Measurements from ENCODE around the gene SLC43A3. TPM values are rescaled to one million over a fixed set of nuclear protein-coding genes. Genes with fewer than 3 reads are reported as not detected.
A peak's percentile ranks its signal among the peaks of the same experiment; 100 is the strongest.
"Not testable (repeated sequence)": the region's sequence is repeated elsewhere in the genome, so short reads cannot be mapped to it uniquely, and the experiment has no call there.

The SLC43A3 gene
- total and polyA plus RNA-seq, 5 experiments from 2014 or later = 11.4 to 17.4 (median 13.7) TPM

GRCh38 chr11:57361926-57362325 lies 65.0 kb downstream of the SLC43A3 start:
- DNase-seq (no peak), ATAC-seq (no peak)
- peaks cover 0 to 5% (median 0%) of the 10 kb centered on the region in 9 donors for H3K9me3 Mint-ChIP-seq
- H3K27ac Mint-ChIP-seq = peak overlapping the region in 1 of 10 donors; percentile 51
- peaks cover 2 to 8% (median 5%) of the 10 kb centered on the region in 5 donors for H3K27me3 Mint-ChIP-seq
- POLR2A ChIA-PET = no interaction called here
- no peak overlapping the region for H3K4me3 Mint-ChIP-seq
- no peaks in the 10 kb centered on the region for H3K36me3 Mint-ChIP-seq
- H3K4me1 Mint-ChIP-seq = no peaks in the 10 kb centered on the region

GRCh38 chr11:57361420-57361819 lies 65.5 kb downstream of the SLC43A3 start:
- DNase-seq, H3K9me3 Mint-ChIP-seq, H3K27ac Mint-ChIP-seq, POLR2A ChIA-PET, ATAC-seq, H3K36me3 Mint-ChIP-seq, H3K4me3 Mint-ChIP-seq, H3K27me3 Mint-ChIP-seq, H3K4me1 Mint-ChIP-seq: not testable (repeated sequence)

GRCh38 chr11:57360991-57361390 lies 65.9 kb downstream of the SLC43A3 start:
- no peaks in the 10 kb centered on the region for H3K4me1 Mint-ChIP-seq
- H3K9me3 Mint-ChIP-seq = peaks cover 0 to 5% (median 0%) of the 10 kb centered on the region in 9 donors
- DNase-seq (no peak), ATAC-seq (no peak)
- no peaks in the 10 kb centered on the region for H3K36me3 Mint-ChIP-seq
- POLR2A ChIA-PET = interaction anchor here (0.7 kb wide), 1 partner anchor 112 kb away, joined by 3 read pairs; no protein-coding TSS in a partner anchor
- no peak overlapping the region for H3K27ac Mint-ChIP-seq
- no peak overlapping the region for H3K4me3 Mint-ChIP-seq
- H3K27me3 Mint-ChIP-seq = peaks cover 2 to 8% (median 5%) of the 10 kb centered on the region in 5 donors

GRCh38 chr11:57359896-57360690 lies 66.8 kb downstream of the SLC43A3 start:
- peaks cover 2 to 8% (median 5%) of the 10 kb centered on the region in 5 donors for H3K27me3 Mint-ChIP-seq
- no peak overlapping the region for H3K4me3 Mint-ChIP-seq
- ATAC-seq = no peak
- no peaks in the 10 kb centered on the region for H3K4me1 Mint-ChIP-seq
- POLR2A ChIA-PET = interaction anchor here (0.7 kb wide), 1 partner anchor 113 kb away, joined by 3 read pairs; no protein-coding TSS in a partner anchor
- no peak for DNase-seq
- H3K36me3 Mint-ChIP-seq = no peaks in the 10 kb centered on the region
- peaks cover 0 to 5% (median 0%) of the 10 kb centered on the region in 9 donors for H3K9me3 Mint-ChIP-seq
- no peak overlapping the region for H3K27ac Mint-ChIP-seq

DNA sequence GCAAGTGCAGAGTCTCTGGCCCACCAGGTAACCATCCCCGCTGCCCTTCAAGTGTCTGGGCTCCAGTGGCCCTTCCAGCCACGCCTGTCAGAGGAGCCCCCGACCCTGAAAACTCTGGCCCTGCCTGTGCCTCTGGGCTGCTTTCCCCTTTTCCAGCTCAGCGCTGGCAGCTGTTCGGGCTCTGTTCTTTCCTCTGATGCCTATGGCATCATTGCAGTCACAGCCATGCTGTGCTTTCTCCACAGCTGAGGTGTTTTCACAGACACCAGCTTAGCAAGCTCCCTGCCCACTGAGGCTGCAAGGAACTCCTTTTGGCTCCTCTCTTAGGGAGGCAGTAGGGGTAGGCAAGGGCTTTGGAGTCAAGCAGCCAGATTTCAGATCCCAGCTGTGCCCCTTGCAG lies 67.5 kb downstream of the SLC43A3 start:
- no peaks in the 10 kb centered on the region for H3K36me3 Mint-ChIP-seq
- peaks cover 5 to 15% (median 9%) of the 10 kb centered on the region in 5 donors for H3K27me3 Mint-ChIP-seq
- ATAC-seq (no peak), DNase-seq (no peak)
- peaks cover 0 to 1% (median 0%) of the 10 kb centered on the region in 4 donors for H3K4me1 Mint-ChIP-seq
- POLR2A ChIA-PET = no interaction called here
- no peak overlapping the region for H3K27ac Mint-ChIP-seq
- no peak overlapping the region for H3K4me3 Mint-ChIP-seq
- peaks cover 0 to 5% (median 0%) of the 10 kb centered on the region in 9 donors for H3K9me3 Mint-ChIP-seq

DNA sequence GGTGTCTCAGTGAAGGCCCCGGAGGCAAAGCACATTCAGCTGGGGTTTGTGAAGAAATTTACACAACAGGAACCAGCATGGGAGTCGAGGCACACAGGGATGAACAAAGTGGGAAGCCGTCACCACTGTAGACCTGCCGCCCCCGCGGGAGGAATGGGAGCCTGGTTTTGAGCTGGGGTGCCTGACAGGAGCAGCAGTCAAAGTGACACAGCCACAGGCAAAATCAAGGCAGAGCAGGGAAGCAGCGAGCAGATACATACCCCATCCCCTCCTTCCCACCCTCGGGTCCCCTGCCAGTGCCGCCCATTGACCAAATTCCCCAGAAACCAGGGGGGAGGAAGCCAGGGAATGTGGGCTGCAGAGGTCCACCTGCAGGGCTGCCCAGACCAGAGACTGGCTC lies 67.9 kb downstream of the SLC43A3 start:
- Mint-ChIP-seq H3K27me3 (peaks cover 5 to 19% (median 9%) of the 10 kb centered on the region in 5 donors), H3K9me3 (peaks cover 0 to 5% (median 0%) of the 10 kb centered on the region in 9 donors), H3K4me3 (no peak overlapping the region), H3K36me3 (no peaks in the 10 kb centered on the region), H3K27ac (no peak overlapping the region), H3K4me1 (peaks cover 0 to 1% (median 0%) of the 10 kb centered on the region in 4 donors)
- DNase-seq (no peak), ATAC-seq (no peak)
- POLR2A ChIA-PET = no interaction called here

DNA sequence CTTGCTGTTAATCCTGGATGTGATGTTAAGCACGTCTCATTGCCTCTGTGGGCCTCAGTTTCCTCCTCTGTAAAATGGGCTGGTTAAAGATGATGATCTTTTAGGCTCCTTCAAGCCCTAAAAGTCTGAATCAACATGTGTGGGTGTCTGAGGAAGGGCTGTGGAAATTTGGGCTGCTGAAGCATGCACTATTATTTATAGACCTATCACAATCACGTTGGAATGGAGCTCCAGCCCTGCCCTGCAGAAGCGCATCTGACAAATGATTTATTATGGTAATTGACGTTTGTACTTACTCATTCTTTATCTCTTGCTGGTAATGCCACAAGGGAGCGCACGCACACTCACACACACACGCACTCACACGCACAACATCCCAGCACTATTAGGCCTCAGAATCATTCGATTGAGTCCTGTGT lies 68.4 kb downstream of the SLC43A3 start:
- Mint-ChIP-seq H3K36me3 (no peaks in the 10 kb centered on the region), H3K27me3 (peaks cover 5 to 19% (median 9%) of the 10 kb centered on the region in 5 donors), H3K4me1 (peaks cover 0 to 1% (median 0%) of the 10 kb centered on the region in 4 donors), H3K27ac (no peak overlapping the region), H3K9me3 (peaks cover 0 to 5% (median 0%) of the 10 kb centered on the region in 9 donors), H3K4me3 (no peak overlapping the region)
- ATAC-seq (no peak), DNase-seq (no peak)
- POLR2A ChIA-PET = no interaction called here

DNA sequence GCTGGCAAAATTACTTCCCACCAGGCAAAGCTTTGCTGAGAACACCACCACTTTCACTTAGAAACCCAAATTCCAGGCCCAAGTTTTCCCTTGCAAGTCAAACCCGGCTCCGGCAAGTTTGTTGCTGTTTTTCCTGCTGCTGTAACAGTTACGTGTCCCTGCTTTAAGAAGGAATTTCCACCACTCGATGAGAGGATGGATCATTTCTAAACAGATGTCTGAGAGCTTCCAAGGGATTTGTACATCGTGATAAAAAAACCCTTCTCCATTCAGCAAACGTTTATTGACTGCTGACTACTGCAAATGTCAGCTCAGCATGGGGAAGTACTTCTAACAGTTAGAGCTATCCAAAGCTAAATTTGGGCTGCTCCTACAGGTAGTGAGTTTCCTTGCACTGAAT lies 69.1 kb downstream of the SLC43A3 start:
- no peak overlapping the region for H3K27ac Mint-ChIP-seq
- no peaks in the 10 kb centered on the region for H3K9me3 Mint-ChIP-seq
- H3K36me3 Mint-ChIP-seq = no peaks in the 10 kb centered on the region
- no peak for ATAC-seq
- POLR2A ChIA-PET = no interaction called here
- H3K4me1 Mint-ChIP-seq = peaks cover 0 to 1% (median 0%) of the 10 kb centered on the region in 4 donors
- H3K4me3 Mint-ChIP-seq = no peak overlapping the region
- H3K27me3 Mint-ChIP-seq = peaks cover 5 to 19% (median 7%) of the 10 kb centered on the region in 5 donors
- no peak for DNase-seq

DNA sequence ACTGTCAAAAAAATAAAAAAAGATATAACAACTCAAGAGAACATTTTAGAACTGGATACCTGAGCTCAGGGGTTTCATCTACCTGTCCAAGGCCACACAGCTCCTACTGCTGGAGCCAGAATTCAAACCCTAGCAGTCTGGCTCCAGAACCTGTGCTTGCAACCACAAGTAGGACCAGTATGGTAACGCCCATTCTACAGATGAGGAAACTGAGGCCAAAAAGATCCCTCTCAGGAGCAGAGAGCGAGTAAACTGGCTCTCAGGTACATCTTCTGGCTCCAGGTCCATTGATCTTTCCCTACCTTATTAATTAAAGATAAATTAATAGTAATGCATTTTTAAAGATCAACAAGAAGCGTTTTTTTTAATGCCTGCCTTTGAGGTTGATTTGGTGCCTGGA lies 69.6 kb downstream of the SLC43A3 start:
- Mint-ChIP-seq H3K4me1 (peaks cover 0 to 1% (median 0%) of the 10 kb centered on the region in 4 donors), H3K4me3 (no peak overlapping the region), H3K27ac (no peak overlapping the region), H3K9me3 (no peaks in the 10 kb centered on the region), H3K27me3 (peaks cover 5 to 19% (median 7%) of the 10 kb centered on the region in 5 donors), H3K36me3 (no peaks in the 10 kb centered on the region)
- DNase-seq = no peak
- POLR2A ChIA-PET = no interaction called here
- ATAC-seq = no peak

Other genes starting within 250 kb of the SLC43A3 start
- gene LRRC55, start 245.2 kb downstream of the SLC43A3 start, total RNA-seq = not detected
- gene LRRC55, start 245.2 kb downstream of the SLC43A3 start, polyA plus RNA-seq = not detected
- gene APLNR, start 189.9 kb downstream of the SLC43A3 start, total RNA-seq = not detected
- not detected for gene APLNR, start 189.9 kb downstream of the SLC43A3 start, polyA plus RNA-seq
- 10 to 100 TPM; 18.8 to 20.9 TPM for gene TNKS1BP1, start 102.2 kb downstream of the SLC43A3 start, total RNA-seq
- gene TNKS1BP1, start 102.2 kb downstream of the SLC43A3 start, polyA plus RNA-seq = 1 to 10 TPM in 2 of 3 donors, under 1 TPM in 1; 0.97 to 6.7 (median 2.5) TPM
- gene SSRP1, start 91.2 kb downstream of the SLC43A3 start, total RNA-seq = 10 to 100 TPM; 72.7 to 74.5 TPM
- 10 to 100 TPM; 35.9 to 41.0 (median 38.0) TPM for gene SSRP1, start 91.2 kb downstream of the SLC43A3 start, polyA plus RNA-seq
- not detected for gene P2RX3, start 88.8 kb downstream of the SLC43A3 start, total RNA-seq
- gene P2RX3, start 88.8 kb downstream of the SLC43A3 start, polyA plus RNA-seq = not detected
- gene PRG3, start 46.0 kb downstream of the SLC43A3 start, total RNA-seq = not detected
- gene PRG3, start 46.0 kb downstream of the SLC43A3 start, polyA plus RNA-seq = not detected
- gene PRG2, start 36.5 kb downstream of the SLC43A3 start, total RNA-seq = not detected
- gene PRG2, start 36.5 kb downstream of the SLC43A3 start, polyA plus RNA-seq = not detected
- not detected for gene RTN4RL2, start 33.4 kb upstream of the SLC43A3 start, total RNA-seq
- gene RTN4RL2, start 33.4 kb upstream of the SLC43A3 start, polyA plus RNA-seq = under 1 TPM in 2 of 3 donors, not detected in 1; 0.09 to 0.21 TPM
- gene SLC43A1, start 88.6 kb upstream of the SLC43A3 start, total RNA-seq = 10 to 100 TPM; 27.2 to 27.8 TPM
- 10 to 100 TPM; 15.3 to 23.2 (median 21.4) TPM for gene SLC43A1, start 88.6 kb upstream of the SLC43A3 start, polyA plus RNA-seq
- gene TIMM10, start 103.6 kb upstream of the SLC43A3 start, total RNA-seq = 10 to 100 TPM; 26.6 to 30.2 TPM
- 10 to 100 TPM; 66.1 to 86.5 (median 70.5) TPM for gene TIMM10, start 103.6 kb upstream of the SLC43A3 start, polyA plus RNA-seq
- gene SMTNL1, start 110.5 kb upstream of the SLC43A3 start, total RNA-seq = not detected
- gene SMTNL1, start 110.5 kb upstream of the SLC43A3 start, polyA plus RNA-seq = under 1 TPM in 2 of 3 donors, not detected in 1; 0.12 to 0.37 TPM
- gene UBE2L6, start 140.6 kb upstream of the SLC43A3 start, total RNA-seq = 10 to 100 TPM; 61.8 to 66.5 TPM
- 100 to 1,000 TPM; 218 to 246 (median 239) TPM for gene UBE2L6, start 140.6 kb upstream of the SLC43A3 start, polyA plus RNA-seq
- gene SERPING1, start 170.6 kb upstream of the SLC43A3 start, total RNA-seq = not detected
- gene SERPING1, start 170.6 kb upstream of the SLC43A3 start, polyA plus RNA-seq = not detected
- 10 to 100 TPM; 12.9 to 14.6 TPM for gene YPEL4, start 222.8 kb upstream of the SLC43A3 start, total RNA-seq
- under 1 TPM in 1 of 3 donors, not detected in 2; 0.27 TPM for gene YPEL4, start 222.8 kb upstream of the SLC43A3 start, polyA plus RNA-seq
- gene CLP1, start 230.6 kb upstream of the SLC43A3 start, total RNA-seq = 10 to 100 TPM; 13.5 TPM
- 10 to 100 TPM in 1 of 3 donors, 1 to 10 TPM in 2; 7.9 to 13.4 (median 9.4) TPM for gene CLP1, start 230.6 kb upstream of the SLC43A3 start, polyA plus RNA-seq
- gene ZDHHC5, start 241.0 kb upstream of the SLC43A3 start, total RNA-seq = 10 to 100 TPM; 75.2 to 78.8 TPM
- 10 to 100 TPM; 25.0 to 43.4 (median 26.4) TPM for gene ZDHHC5, start 241.0 kb upstream of the SLC43A3 start, polyA plus RNA-seq

All from naive thymus-derived CD8-positive, alpha-beta T cell (primary cell).